ENCODE results near the gene POU6F1. TPM values are rescaled to one million over a fixed set of nuclear protein-coding genes. Genes with fewer than 3 reads are reported as not detected.

The POU6F1 gene
- total and polyA plus RNA-seq, 2 donors from 2014 or later: 5.2 to 20.0 TPM

GRCh38 chr12:51245476-51246253 lies 27.8 kb upstream of the POU6F1 start:
- intact Hi-C loops (cut with DNase I): no loop called here
- Histone ChIP-seq H3K27me3 (ENCODE audit: control insufficient read depth, insufficient read depth, low read length) (no peaks in the 10 kb centered on the region), H3K27ac (ENCODE audit: low read depth in 2 of 2, low read length in 2 of 2) (peak overlapping the region; percentile 61 to 79), H3K36me3 (ENCODE audit: control insufficient read depth in 2 of 3, insufficient read depth in 3 of 3, low read length in 3 of 3) (peaks cover 4 to 37% (median 20%) of the 10 kb centered on the region in 3 donors), H3K9ac (ENCODE audit: low read length in 3 of 3) (peak overlapping the region in 1 of 3 donors; percentile 37), H3K4me1 (ENCODE audit: control insufficient read depth in 2 of 3, insufficient read depth in 2 of 3, low read depth in 1 of 3, low read length in 3 of 3) (peaks cover 3 to 25% (median 6%) of the 10 kb centered on the region in 3 donors), H3K4me3 (ENCODE audit: low read length in 3 of 3) (peak overlapping the region in 1 of 3 donors; percentile 26), H3K9me3 (ENCODE audit: control insufficient read depth in 2 of 3, insufficient read depth in 1 of 3, low read length in 3 of 3) (no peaks in the 10 kb centered on the region)
- no peak for FAIRE-seq
- TF ChIP-seq CTCF (IDR thresholded peaks at IDR 0.05; ENCODE audit: borderline replicate concordance, extremely low read depth, insufficient read depth): no peak
- no peak for DNase-seq

GRCh38 chr12:51244269-51244668 lies 26.4 kb upstream of the POU6F1 start:
- Histone ChIP-seq H3K4me3 (ENCODE audit: low read length in 3 of 3) (no peak overlapping the region), H3K9me3 (ENCODE audit: control insufficient read depth in 2 of 3, insufficient read depth in 1 of 3, low read length in 3 of 3) (no peaks in the 10 kb centered on the region), H3K4me1 (ENCODE audit: control insufficient read depth in 2 of 3, insufficient read depth in 2 of 3, low read depth in 1 of 3, low read length in 3 of 3) (peaks cover 3 to 36% (median 6%) of the 10 kb centered on the region in 3 donors), H3K27me3 (ENCODE audit: control insufficient read depth, insufficient read depth, low read length) (no peaks in the 10 kb centered on the region), H3K27ac (ENCODE audit: low read depth in 2 of 2, low read length in 2 of 2) (no peak overlapping the region), H3K36me3 (ENCODE audit: control insufficient read depth in 2 of 3, insufficient read depth in 3 of 3, low read length in 3 of 3) (peaks cover 4 to 41% (median 23%) of the 10 kb centered on the region in 3 donors), H3K9ac (ENCODE audit: low read length in 3 of 3) (no peak overlapping the region)
- intact Hi-C loops (cut with DNase I): no loop called here
- no peak for DNase-seq
- no peak for TF ChIP-seq CTCF (IDR thresholded peaks at IDR 0.05; ENCODE audit: borderline replicate concordance, extremely low read depth, insufficient read depth)
- FAIRE-seq: no peak

- no peak for FAIRE-seq
- H3K9me3 ChIP-seq (ENCODE audit: control insufficient read depth in 2 of 3, insufficient read depth in 1 of 3, low read length in 3 of 3): no peaks in the 10 kb centered on the region
- no peak for TF ChIP-seq CTCF (IDR thresholded peaks at IDR 0.05; ENCODE audit: borderline replicate concordance, extremely low read depth, insufficient read depth)
- H3K27me3 ChIP-seq (ENCODE audit: control insufficient read depth, insufficient read depth, low read length): no peaks in the 10 kb centered on the region
- no peak overlapping the region for H3K4me3 ChIP-seq (ENCODE audit: low read length in 3 of 3)
- peaks cover 3 to 36% (median 12%) of the 10 kb centered on the region in 3 donors for H3K4me1 ChIP-seq (ENCODE audit: control insufficient read depth in 2 of 3, insufficient read depth in 2 of 3, low read depth in 1 of 3, low read length in 3 of 3)
- intact Hi-C loops (cut with DNase I): no loop called here
- H3K27ac ChIP-seq (ENCODE audit: low read depth in 2 of 2, low read length in 2 of 2): no peak overlapping the region
- H3K9ac ChIP-seq (ENCODE audit: low read length in 3 of 3): no peak overlapping the region
- DNase-seq: no peak
- H3K36me3 ChIP-seq (ENCODE audit: control insufficient read depth in 2 of 3, insufficient read depth in 3 of 3, low read length in 3 of 3): peaks cover 4 to 41% (median 23%) of the 10 kb centered on the region in 3 donors
These were observed 25.0 kb upstream of the POU6F1 start for GRCh38 chr12:51242876-51243275.
